Mammary epithelial cell (primary cell): ENCODE results near the gene CA5A.
"Not testable (repeated sequence)": the region's sequence is repeated elsewhere in the genome, so short reads cannot be mapped to it uniquely, and the experiment has no call there.

Experiments used
- EZH2 ChIP-seq: IDR thresholded peaks from 2 replicates; pipeline ENCODE4 v1.6.1; 2012; ENCODE audit warnings: low read length, inconsistent platforms, borderline replicate concordance
- TF ChIP-seq, protein P1 (sequence below), 2 donors: IDR thresholded peaks in 1 of 2; conservative IDR thresholded peaks in 1 of 2; 2 replicates each; pipeline ENCODE4 v1.5.1; 2011 to 2012; ENCODE audit warnings: inconsistent platforms in 2 of 2, low read length in 2 of 2, mild to moderate bottlenecking in 2 of 2, control low read depth in 1 of 2, low read depth in 1 of 2; ENCODE audit not compliant: insufficient read depth in 1 of 2; ENCODE audit errors: extremely low read depth in 1 of 2

DNA sequence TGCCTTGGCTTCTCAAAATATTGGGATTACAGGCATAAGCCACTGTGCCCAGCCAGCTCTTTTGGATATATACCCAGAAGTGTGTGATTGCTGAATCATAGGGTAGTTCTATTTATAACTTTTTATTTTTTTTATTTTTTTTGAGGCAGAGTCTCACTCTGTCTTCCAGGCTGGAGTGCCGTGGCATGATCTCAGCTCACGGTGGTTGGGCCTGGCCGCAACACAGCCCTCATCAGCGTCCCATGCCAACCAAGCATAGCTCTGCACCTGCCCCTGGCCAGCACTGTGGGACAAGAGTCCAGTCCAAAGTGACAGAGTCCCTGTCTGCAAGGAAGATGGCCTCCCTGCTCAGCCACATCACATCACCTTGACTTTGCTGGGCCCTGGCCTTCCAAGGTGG lies 42.3 kb downstream of the CA5A start:
- TF ChIP-seq, protein P1, sequence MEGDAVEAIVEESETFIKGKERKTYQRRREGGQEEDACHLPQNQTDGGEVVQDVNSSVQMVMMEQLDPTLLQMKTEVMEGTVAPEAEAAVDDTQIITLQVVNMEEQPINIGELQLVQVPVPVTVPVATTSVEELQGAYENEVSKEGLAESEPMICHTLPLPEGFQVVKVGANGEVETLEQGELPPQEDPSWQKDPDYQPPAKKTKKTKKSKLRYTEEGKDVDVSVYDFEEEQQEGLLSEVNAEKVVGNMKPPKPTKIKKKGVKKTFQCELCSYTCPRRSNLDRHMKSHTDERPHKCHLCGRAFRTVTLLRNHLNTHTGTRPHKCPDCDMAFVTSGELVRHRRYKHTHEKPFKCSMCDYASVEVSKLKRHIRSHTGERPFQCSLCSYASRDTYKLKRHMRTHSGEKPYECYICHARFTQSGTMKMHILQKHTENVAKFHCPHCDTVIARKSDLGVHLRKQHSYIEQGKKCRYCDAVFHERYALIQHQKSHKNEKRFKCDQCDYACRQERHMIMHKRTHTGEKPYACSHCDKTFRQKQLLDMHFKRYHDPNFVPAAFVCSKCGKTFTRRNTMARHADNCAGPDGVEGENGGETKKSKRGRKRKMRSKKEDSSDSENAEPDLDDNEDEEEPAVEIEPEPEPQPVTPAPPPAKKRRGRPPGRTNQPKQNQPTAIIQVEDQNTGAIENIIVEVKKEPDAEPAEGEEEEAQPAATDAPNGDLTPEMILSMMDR (conservative IDR thresholded peaks at IDR 0.05 in 1 of 2, IDR thresholded peaks at IDR 0.05 in 1 of 2; ENCODE audit: extremely low read depth in 1 of 2, insufficient read depth in 1 of 2, low read depth in 1 of 2, low read length in 2 of 2), result not testable (repeated sequence)
- not testable (repeated sequence) for TF ChIP-seq EZH2
